ENCODE results near the gene SLC22A7.

- TF ChIP-seq CTCF (IDR thresholded peaks at IDR 0.05) (no peak), POLR2AphosphoS5 (IDR thresholded peaks at IDR 0.05) (no peak), POLR2A (IDR thresholded peaks at IDR 0.05) (no peak), EP300 (IDR thresholded peaks at IDR 0.05) (no peak)
These were observed 12.1 kb downstream of the SLC22A7 start for GRCh38 chr6:43310134-43310533.
